ENCODE data around the gene PDE10A. TPM values are rescaled to one million over a fixed set of nuclear protein-coding genes. Genes with fewer than 3 reads are reported as not detected.

The PDE10A gene
- total and polyA plus RNA-seq, 2 of the 4 experiments (the other 2 are of a cell fraction): 3.4 to 12.4 TPM

- H3K4ac ChIP-seq (ENCODE audit: low read depth, low read length): no peak overlapping the region
- H4K8ac ChIP-seq (ENCODE audit: low read depth in 2 of 2, low read length in 2 of 2): no peak overlapping the region
- H4K5ac ChIP-seq (ENCODE audit: low read depth, low read length): no peak overlapping the region
- no peak overlapping the region for H2BK120ac ChIP-seq (ENCODE audit: low read depth, low read length)
- no peak overlapping the region for H2AFZ ChIP-seq (replicated peaks; ENCODE audit: low read length, poor library complexity)
- POLR2A ChIA-PET (ENCODE audit: unreplicated experiment): no interaction called here
- CTCF ChIA-PET: no interaction called here
- H3K14ac ChIP-seq (replicated peaks; ENCODE audit: low read depth, low read length): no peak overlapping the region
- no peak overlapping the region for H3K4me3 ChIP-seq (ENCODE audit: insufficient read depth, low read depth, low read length)
- in situ Hi-C loops (cut with MboI; ENCODE audit: low sequenced_read_pairs) (no loop called here), intact Hi-C loops (cut with micrococcal nuclease) (no loop called here), dilution Hi-C loops (cut with HindIII; ENCODE audit: low sequenced_read_pairs, unreplicated experiment) (no loop called here)
- peaks cover 7% of the 10 kb centered on the region for H3K9me3 ChIP-seq (ENCODE audit: control insufficient read depth, insufficient read depth, low read length)
- peaks cover 32 to 44% of the 10 kb centered on the region in 2 experiments for H3K79me1 ChIP-seq (ENCODE audit: low read depth in 1 of 2, low read length in 2 of 2)
- no peaks in the 10 kb centered on the region; the same call in 1 of the 2 replicates for H3K9me1 ChIP-seq (ENCODE audit: insufficient read depth, low read length)
- ATAC-seq (ENCODE audit: low read depth) (no peak), DNase-seq (no peak)
- H3K36me3 ChIP-seq (ENCODE audit: control insufficient read depth, insufficient read depth, low read length): no peaks in the 10 kb centered on the region
- no peak overlapping the region for H2BK20ac ChIP-seq (ENCODE audit: low read depth, low read length)
- H3K4me2 ChIP-seq (ENCODE audit: low read depth, low read length): no peak overlapping the region
- no peak overlapping the region for H3K18ac ChIP-seq (ENCODE audit: low read depth, low read length)
- H2BK15ac ChIP-seq (ENCODE audit: low read depth, low read length): no peak overlapping the region
- H3K23ac ChIP-seq (ENCODE audit: low read depth, low read length): no peak overlapping the region
- BruUV-seq (replicated peaks): no TSS peak
- no peak overlapping the region for H3K56ac ChIP-seq (ENCODE audit: extremely low read depth, insufficient read depth, low read length)
- peaks cover 7% of the 10 kb centered on the region; the same call in 1 of the 2 replicates for H4K20me1 ChIP-seq (ENCODE audit: insufficient read depth, low read length)
- no peaks in the 10 kb centered on the region for H3K27me3 ChIP-seq (ENCODE audit: control insufficient read depth, insufficient read depth, low read length)
- TF ChIP-seq RCOR1 (IDR thresholded peaks at IDR 0.05; ENCODE audit: insufficient replicate concordance, low read length): no peak
- no peak for TF ChIP-seq BHLHE40 (IDR thresholded peaks at IDR 0.05; ENCODE audit: low read depth, low read length)
- no peak for TF ChIP-seq RFX5 (IDR thresholded peaks at IDR 0.05; ENCODE audit: low read depth, low read length)
- no peak for TF ChIP-seq CTCF (conservative IDR thresholded peaks at IDR 0.05; ENCODE audit: low read depth, low read length)
- TF ChIP-seq, protein P1, sequence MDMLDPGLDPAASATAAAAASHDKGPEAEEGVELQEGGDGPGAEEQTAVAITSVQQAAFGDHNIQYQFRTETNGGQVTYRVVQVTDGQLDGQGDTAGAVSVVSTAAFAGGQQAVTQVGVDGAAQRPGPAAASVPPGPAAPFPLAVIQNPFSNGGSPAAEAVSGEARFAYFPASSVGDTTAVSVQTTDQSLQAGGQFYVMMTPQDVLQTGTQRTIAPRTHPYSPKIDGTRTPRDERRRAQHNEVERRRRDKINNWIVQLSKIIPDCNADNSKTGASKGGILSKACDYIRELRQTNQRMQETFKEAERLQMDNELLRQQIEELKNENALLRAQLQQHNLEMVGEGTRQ (IDR thresholded peaks at IDR 0.05; ENCODE audit: low read depth, low read length): no peak
- no peak for TF ChIP-seq CHD1 (IDR thresholded peaks at IDR 0.05; ENCODE audit: low read depth, low read length)
- H2AK5ac ChIP-seq (ENCODE audit: low read depth, low read length): no peak overlapping the region
- no peak overlapping the region for H2AK9ac ChIP-seq (replicated peaks; ENCODE audit: low read depth, low read length, poor library complexity)
- WGBS, 2 experiments (ENCODE audit: extremely low coverage in 2 of 2, insufficient read length in 1 of 2): no CpG with 5 or more reads among the region's 1 CpG
- H3K4me1 ChIP-seq (ENCODE audit: control insufficient read depth, insufficient read depth, low read length): peaks cover 13% of the 10 kb centered on the region
- H2BK5ac ChIP-seq (ENCODE audit: low read depth, low read length, poor library complexity, severe bottlenecking): no peak overlapping the region
- H3K9ac ChIP-seq (ENCODE audit: low read depth, low read length): no peak overlapping the region
- no peak overlapping the region for H3K27ac ChIP-seq (ENCODE audit: insufficient read depth, low read length)
- H4K91ac ChIP-seq (ENCODE audit: insufficient read depth, low read depth, low read length): no peak overlapping the region
Observed at GRCh38 chr6:165581678-165582077, 81.4 kb downstream of the PDE10A start.
